GM12878 (cell line): ENCODE results near the gene MRPL33. TPM values are rescaled to one million over a fixed set of nuclear protein-coding genes. Genes with fewer than 3 reads are reported as not detected.

ENCODE experiments used
- ATAC-seq: fragments of 200-7000 bp; cut with Tn5 transposase; 3 replicates; pipeline ENCODE4 v1.9.1; 2020; ENCODE audit warnings: mild to moderate bottlenecking, moderate library complexity
- BruUV-seq: library from RNA; stranded (reverse); fragments of 400-500 nt; replicated peaks from 2 replicates; lab custom pipeline; 2021; lab: Mats Ljungman, UMichigan
- CTCF ChIA-PET: fragments of 300-600 bp; sonication (Branson Sonifier 250); formaldehyde crosslinking; extraction: SDS; loops from one replicate; lab custom pipeline; 2021; ENCODE audit warnings: inconsistent platforms; lab: Yijun Ruan, JAX
- POLR2A ChIA-PET: fragments of 350-600 bp; formaldehyde crosslinking; extraction: SDS; loops from one replicate; lab custom pipeline; 2021; ENCODE audit warnings: inconsistent platforms; lab: Charles Lee
- RAD21 ChIA-PET: fragments of 300-600 bp; sonication (Branson Sonifier 250); formaldehyde crosslinking; loops from one replicate; lab custom pipeline; 2023; ENCODE audit warnings: antibody characterized with exemption; ENCODE audit not compliant: unreplicated experiment; lab: Charles Lee
- SMC1A ChIA-PET: fragments of 300-600 bp; sonication (Branson Sonifier 250); formaldehyde crosslinking; loops from one replicate; lab custom pipeline; 2023; ENCODE audit not compliant: unreplicated experiment, uncharacterized antibody; lab: Charles Lee
- DNase-seq: peaks from one replicate; pipeline ENCODE4 v3.0.0-alpha.2; 2011; ENCODE audit warnings: low read depth, low spot score
- FAIRE-seq: peaks from 3 replicates; lab custom pipeline; 2011; peaks lifted over from hg19 to GRCh38; lab: Jason Lieb, UNC
- H2AFZ ChIP-seq: 2 replicates; pipeline ENCODE4 v1.6.0; 2011; ENCODE audit warnings: low read depth, low read length, control low read depth; ENCODE audit not compliant: control insufficient read depth
- H3K27ac ChIP-seq: 2 replicates; pipeline ENCODE4 v1.5.1; 2011; ENCODE audit warnings: control low read depth; ENCODE audit not compliant: control insufficient read depth, insufficient read depth
- H3K27me3 ChIP-seq, 2 experiments: replicated peaks in 1 of 2; 2 replicates each; pipeline versions ENCODE4 v1.6.0 to v1.6.1; 2011; ENCODE audit warnings: low read length in 1 of 2; ENCODE audit not compliant: control insufficient read depth in 2 of 2, insufficient read depth in 2 of 2
- H3K36me3 ChIP-seq, 2 experiments: 2 replicates each; pipeline ENCODE4 v1.5.1; 2011; ENCODE audit warnings: low read length in 1 of 2; ENCODE audit not compliant: control insufficient read depth in 2 of 2, insufficient read depth in 2 of 2
- H3K4me1 ChIP-seq: 2 replicates; pipeline ENCODE4 v1.6.1; 2011; ENCODE audit warnings: mild to moderate bottlenecking, low read length, moderate library complexity, mixed read lengths; ENCODE audit not compliant: control insufficient read depth, insufficient read depth
- H3K4me2 ChIP-seq: 2 replicates; pipeline ENCODE4 v1.6.0; 2011; ENCODE audit warnings: control low read depth; ENCODE audit not compliant: control insufficient read depth, insufficient read depth
- H3K4me3 ChIP-seq: fragments of 200-600 bp; sonication (generic); 2 replicates; pipeline ENCODE4 v1.5.1; 2016
- H3K79me2 ChIP-seq: 2 replicates; pipeline ENCODE4 v1.6.0; 2011; ENCODE audit warnings: low read length; ENCODE audit not compliant: control insufficient read depth, insufficient read depth
- H3K9ac ChIP-seq: 2 replicates; pipeline ENCODE4 v1.8.0; 2011; ENCODE audit warnings: low read length, control low read depth, mixed read lengths; ENCODE audit not compliant: control insufficient read depth, insufficient read depth
- H3K9me3 ChIP-seq: replicated peaks from 3 replicates; pipeline ENCODE4 v1.5.1; 2011; ENCODE audit warnings: mild to moderate bottlenecking, low read length; ENCODE audit not compliant: control insufficient read depth, insufficient read depth
- H4K20me1 ChIP-seq: 2 replicates; pipeline ENCODE4 v1.6.0; 2011; ENCODE audit not compliant: control insufficient read depth, insufficient read depth
- CEBPZ ChIP-seq: fragments of 150-350 bp; IDR thresholded peaks from 2 replicates; pipeline ENCODE4 v1.6.1; 2016; ENCODE audit warnings: low read depth, low read length
- GABPA ChIP-seq: IDR thresholded peaks from 2 replicates; pipeline ENCODE4 v1.6.1; 2014; ENCODE audit warnings: antibody characterized with exemption, low read depth, mild to moderate bottlenecking, inconsistent platforms
- IKZF2 ChIP-seq, 2 experiments: fragments of 450-650 bp; IDR thresholded peaks; 2 replicates each; pipeline ENCODE4 v1.6.1; 2017; ENCODE audit warnings: mild to moderate bottlenecking in 2 of 2, moderate library complexity in 2 of 2
- IRF4 ChIP-seq: IDR thresholded peaks from 2 replicates; pipeline ENCODE4 v1.6.1; 2011; ENCODE audit warnings: low read depth, low read length
- PML ChIP-seq: IDR thresholded peaks from 2 replicates; pipeline ENCODE4 v1.6.1; 2012; ENCODE audit warnings: low read length, inconsistent platforms
- POLR2AphosphoS2 ChIP-seq: IDR thresholded peaks from 2 replicates; pipeline ENCODE4 v1.6.1; 2011; ENCODE audit warnings: low read depth, mild to moderate bottlenecking, low read length, improper control_type of control experiment, moderate library complexity
- POLR2AphosphoS5 ChIP-seq: IDR thresholded peaks from 2 replicates; pipeline ENCODE4 v1.6.1; 2011; ENCODE audit warnings: mild to moderate bottlenecking, low read length, inconsistent platforms
- RBBP5 ChIP-seq: fragments of 200-600 bp; sonication (generic); conservative IDR thresholded peaks from 2 replicates; pipeline ENCODE4 v1.6.1; 2016
- RELB ChIP-seq: fragments of 450-650 bp; IDR thresholded peaks from 2 replicates; pipeline ENCODE4 v1.6.1; 2017; ENCODE audit warnings: low read depth, mild to moderate bottlenecking, moderate library complexity
- RFX5 ChIP-seq: IDR thresholded peaks from 2 replicates; pipeline ENCODE4 v1.6.1; 2011; ENCODE audit warnings: low read depth, low read length, improper control_type of control experiment
- SP1 ChIP-seq: IDR thresholded peaks from one replicate; pipeline ENCODE4 v1.6.1; 2011; ENCODE audit warnings: low read depth, low read length
- ZNF384 ChIP-seq: IDR thresholded peaks from 2 replicates; pipeline ENCODE4 v1.6.1; 2012; ENCODE audit warnings: low read depth, mild to moderate bottlenecking, low read length, improper control_type of control experiment, borderline replicate concordance
- WGBS: methylation state at CpG from one replicate; pipeline ENCODE4 v1.1.6; 2016; ENCODE audit warnings: low lambda C conversion rate; ENCODE audit not compliant: insufficient replicate concordance, insufficient coverage; ENCODE audit errors: missing lambda C conversion rate; 5-methylcytosine and 5-hydroxymethylcytosine counted together
- in situ Hi-C: fragments of 300-500 bp; cut with MboI; formaldehyde crosslinking; loops from 9 replicates; pipeline ENCODE4 v1.14.3; 2018; ENCODE audit warnings: mixed read lengths
- intact Hi-C: fragments of 100-400 bp; cut with micrococcal nuclease; formaldehyde crosslinking; loops from one replicate; pipeline ENCODE4 v1.14.2; 2022; ENCODE audit not compliant: unreplicated experiment
- polyA plus RNA-seq, 11 experiments: library from polyadenylated mRNA; depleted of rRNA in 4 of 11; unstranded in 6 of 11; stranded (reverse) in 5 of 11; fragments of >200 nt; fragmentation: Nextera tagmentation in 4 of 11; fragmentation: Illumina TruSeq in 1 of 11; extraction: Ambion mirVana in 4 of 11; extraction: Trizol in 1 of 11; gene quantifications; 1 replicate in 1 of 11; 2 replicates in 10 of 11; pipeline versions ENCODE4 v1.2.1 to v1.2.3, GENCODE V29; 2011 to 2016; ENCODE audit warnings: inconsistent platforms in 2 of 11, missing spikeins in 2 of 11, low read depth in 1 of 11
- total RNA-seq, 4 experiments: library from RNA; depleted of rRNA in 3 of 4; stranded (reverse); fragments of >200 nt in 3 of 4; fragmentation: Illumina TruSeq in 1 of 4; extraction: Trizol in 1 of 4; gene quantifications; 2 replicates each; pipeline versions ENCODE4 v1.2.1 to v1.2.3, GENCODE V29; 2013 to 2021

MRPL33 gene
- total and polyA plus RNA-seq, 10 of the 15 experiments (the other 5 are each of a cell fraction or from before 2014, with no cell fraction given): 50.1 to 318 (median 160) TPM

DNA sequence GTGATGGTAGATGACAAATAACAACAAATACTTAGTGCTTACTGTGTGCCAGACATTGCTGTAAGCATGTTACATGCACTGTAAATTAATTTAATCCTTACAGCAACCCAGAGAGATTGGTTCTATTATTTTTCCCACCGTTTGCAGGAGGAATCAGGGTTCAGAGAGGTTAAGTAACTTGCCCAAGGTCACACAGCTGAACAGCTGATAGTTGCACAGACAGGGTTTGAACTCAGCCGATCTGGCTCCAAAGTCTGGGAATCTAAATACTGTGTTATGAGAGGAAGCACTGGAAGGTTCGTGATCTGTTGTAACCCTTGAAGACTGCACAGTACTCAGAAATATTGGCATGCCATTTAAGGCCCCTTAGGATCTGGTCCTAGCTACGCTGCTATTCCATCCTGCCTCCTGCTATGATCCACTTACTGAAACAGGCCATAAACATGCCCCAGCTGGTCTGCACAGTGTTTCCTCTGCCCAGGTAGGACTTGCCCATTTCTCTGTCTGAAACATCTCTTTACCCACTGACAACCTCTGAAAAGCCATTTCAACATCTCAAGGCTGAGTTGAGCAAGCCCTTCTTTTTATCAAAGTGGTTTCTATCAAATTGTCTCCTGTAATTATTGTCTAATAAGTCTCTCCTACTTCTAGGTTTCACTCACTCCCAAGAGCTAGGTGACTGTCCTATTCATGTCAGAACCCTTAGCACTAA lies 40.4 kb upstream of the MRPL33 start:
- ChIA-PET POLR2A (no interaction called here), CTCF (interaction anchor here (0.9 to 1.4 kb wide), 2 partner anchors 27 to 48 kb away, joined by 4 to 6 read pairs; no protein-coding TSS in a partner anchor)
- no peak overlapping the region for H3K4me2 ChIP-seq

GRCh38 chr2:27734305-27734704 lies 37.2 kb upstream of the MRPL33 start:
- peaks cover 2 to 11% of the 10 kb centered on the region in 2 experiments for H3K27me3 ChIP-seq
- H3K9me3 ChIP-seq: no peaks in the 10 kb centered on the region; the same call in 2 of the 3 replicates
- H3K4me3 ChIP-seq: no peak overlapping the region
- no peaks in the 10 kb centered on the region for H4K20me1 ChIP-seq
- DNase-seq (no peak), FAIRE-seq (no peak), ATAC-seq (no peak)
- no TSS peak for BruUV-seq
- H3K9ac ChIP-seq: no peak overlapping the region
- CTCF ChIA-PET: no interaction called here
- no peak overlapping the region for H3K27ac ChIP-seq
- H3K36me3 ChIP-seq: no peaks in the 10 kb centered on the region
- WGBS: 35% methylated on average over 1 of the region's 1 CpG
- H3K79me2 ChIP-seq: no peaks in the 10 kb centered on the region
- RAD21 ChIA-PET: no interaction called here
- SMC1A ChIA-PET: no interaction called here
- intact Hi-C loops (no loop called here), in situ Hi-C loops (no loop called here)
- no peak overlapping the region for H2AFZ ChIP-seq
- POLR2A ChIA-PET: no interaction called here
- peaks cover 3% of the 10 kb centered on the region; the same call in 1 of the 2 replicates for H3K4me1 ChIP-seq
- no peak overlapping the region for H3K4me2 ChIP-seq
- TF ChIP-seq POLR2AphosphoS2 (no peak), POLR2AphosphoS5 (no peak), ZNF384 (no peak), SP1 (no peak), PML (no peak), GABPA (no peak), IRF4 (no peak), RELB (no peak), CEBPZ (no peak)

More for the DNA sequence above, 40.4 kb upstream of the MRPL33 start:
- H3K9ac ChIP-seq: no peak overlapping the region
- no peak overlapping the region for H2AFZ ChIP-seq
- peak; percentile 18 for FAIRE-seq
- no TSS peak for BruUV-seq
- intact Hi-C loops: no loop called here
- H3K27me3 ChIP-seq: peaks cover 0 to 7% of the 10 kb centered on the region in 2 experiments; a peak in 3 of 4 replicates
- no peaks in the 10 kb centered on the region for H3K36me3 ChIP-seq
- no peaks in the 10 kb centered on the region; the same call in 2 of the 3 replicates for H3K9me3 ChIP-seq
- no peak overlapping the region for H3K4me3 ChIP-seq
- H4K20me1 ChIP-seq: no peaks in the 10 kb centered on the region
- in situ Hi-C loops: no loop called here
- no peak for ATAC-seq
- H3K4me1 ChIP-seq: peaks cover 3% of the 10 kb centered on the region; the same call in 1 of the 2 replicates
- RAD21 ChIA-PET: no interaction called here
- SMC1A ChIA-PET: interaction anchor here (1.0 kb wide), 2 partner anchors 9 to 27 kb away, joined by 3 read pairs; no protein-coding TSS in a partner anchor
- H3K27ac ChIP-seq: no peak overlapping the region
- no peak for DNase-seq
- WGBS: 21% methylated on average over 4 of the region's 4 CpGs
- no peaks in the 10 kb centered on the region for H3K79me2 ChIP-seq
- TF ChIP-seq RBBP5 (no peak), RFX5 (no peak), IKZF2 (IDR thresholded peaks at IDR 0.05) (no peak)
